OCI-LY1 (cell line): ENCODE measurements around the gene NRCAM.

ENCODE experiments used
- H2AFZ ChIP-seq: fragments of 200-600 bp; sonication (generic), shearing (Covaris generic); 2 replicates; pipeline ENCODE4 v1.6.0; 2014; ENCODE audit warnings: antibody characterized with exemption, mild to moderate bottlenecking, low read length
- H3F3A ChIP-seq: fragments of 200-600 bp; sonication (generic), shearing (Covaris generic); 2 replicates; pipeline ENCODE4 v1.6.0; 2014; ENCODE audit warnings: mild to moderate bottlenecking, antibody characterized with exemption, low read length, moderate library complexity; ENCODE audit not compliant: insufficient read depth
- H3K27ac ChIP-seq: fragments of 200-600 bp; sonication (generic); 2 replicates; pipeline ENCODE4 v1.5.1; 2014; ENCODE audit warnings: low read length, mixed run types, mild to moderate bottlenecking, low read depth; ENCODE audit not compliant: poor library complexity, severe bottlenecking
- H3K27me3 ChIP-seq: fragments of 200-600 bp; sonication (generic); 2 replicates; pipeline ENCODE4 v1.6.0; 2014; ENCODE audit warnings: antibody characterized with exemption, mild to moderate bottlenecking, low read length, moderate library complexity; ENCODE audit not compliant: insufficient read depth
- H3K36me3 ChIP-seq: fragments of 200-600 bp; sonication (generic); 2 replicates; pipeline ENCODE4 v1.6.1; 2014; ENCODE audit warnings: mild to moderate bottlenecking, antibody characterized with exemption, low read length, moderate library complexity, mixed read lengths; ENCODE audit not compliant: insufficient read depth
- H3K4me1 ChIP-seq: fragments of 200-600 bp; sonication (generic); 2 replicates; pipeline ENCODE4 v1.5.1; 2014; ENCODE audit warnings: mild to moderate bottlenecking, low read length, moderate library complexity; ENCODE audit not compliant: insufficient read depth, severe bottlenecking
- H3K4me2 ChIP-seq: fragments of 200-600 bp; sonication (generic), shearing (Covaris generic); 2 replicates; pipeline ENCODE4 v1.6.1; 2014; ENCODE audit warnings: low read length
- H3K4me3 ChIP-seq: fragments of 200-600 bp; sonication (generic); 2 replicates; pipeline ENCODE4 v1.5.1; 2014; ENCODE audit warnings: low read length, low read depth, mild to moderate bottlenecking, mixed read lengths; ENCODE audit not compliant: poor library complexity, severe bottlenecking
- H3K79me2 ChIP-seq: fragments of 200-600 bp; shearing (Covaris generic); 2 replicates; pipeline ENCODE4 v1.6.1; 2016; ENCODE audit warnings: mixed run types, low read length, mixed read lengths; ENCODE audit not compliant: insufficient read depth
- H3K9ac ChIP-seq: fragments of 200-600 bp; sonication (generic), shearing (Covaris generic); 2 replicates; pipeline ENCODE4 v1.6.1; 2014; ENCODE audit warnings: mild to moderate bottlenecking, low read length, mixed read lengths
- H3K9me2 ChIP-seq: fragments of 200-600 bp; sonication (generic), shearing (Covaris generic); 2 replicates; pipeline ENCODE4 v1.6.1; 2014; ENCODE audit warnings: low read depth, mild to moderate bottlenecking, low read length, mixed read lengths
- H3K9me3 ChIP-seq: fragments of 200-600 bp; shearing (Covaris generic); 2 replicates; pipeline ENCODE4 v1.6.1; 2014; ENCODE audit warnings: low read length, mixed read lengths
- H4K20me1 ChIP-seq: fragments of 200-600 bp; sonication (generic), shearing (Covaris generic); 2 replicates; pipeline ENCODE4 v1.6.0; 2016; ENCODE audit warnings: mild to moderate bottlenecking, low read length; ENCODE audit not compliant: insufficient read depth
- EZH2 ChIP-seq: fragments of 200-600 bp; sonication (generic), shearing (Covaris generic); IDR thresholded peaks from 2 replicates; pipeline ENCODE4 v1.8.0; 2017; ENCODE audit warnings: borderline replicate concordance, mixed run types, mild to moderate bottlenecking, antibody characterized with exemption, low read length, moderate library complexity, mixed read lengths
- TF ChIP-seq, protein P1 (sequence below): fragments of 200-600 bp; sonication (generic), shearing (Covaris generic); IDR thresholded peaks from 2 replicates; pipeline ENCODE4 v1.5.1; 2017; ENCODE audit warnings: mild to moderate bottlenecking, antibody characterized with exemption, low read length, moderate library complexity, mixed read lengths

The NRCAM gene

GRCh38 chr7:108248418-108248817, 207.8 kb downstream of the NRCAM start:
- H3K27ac ChIP-seq, result no peak overlapping the region
- TF ChIP-seq EZH2, result no peak
- TF ChIP-seq, protein P1, sequence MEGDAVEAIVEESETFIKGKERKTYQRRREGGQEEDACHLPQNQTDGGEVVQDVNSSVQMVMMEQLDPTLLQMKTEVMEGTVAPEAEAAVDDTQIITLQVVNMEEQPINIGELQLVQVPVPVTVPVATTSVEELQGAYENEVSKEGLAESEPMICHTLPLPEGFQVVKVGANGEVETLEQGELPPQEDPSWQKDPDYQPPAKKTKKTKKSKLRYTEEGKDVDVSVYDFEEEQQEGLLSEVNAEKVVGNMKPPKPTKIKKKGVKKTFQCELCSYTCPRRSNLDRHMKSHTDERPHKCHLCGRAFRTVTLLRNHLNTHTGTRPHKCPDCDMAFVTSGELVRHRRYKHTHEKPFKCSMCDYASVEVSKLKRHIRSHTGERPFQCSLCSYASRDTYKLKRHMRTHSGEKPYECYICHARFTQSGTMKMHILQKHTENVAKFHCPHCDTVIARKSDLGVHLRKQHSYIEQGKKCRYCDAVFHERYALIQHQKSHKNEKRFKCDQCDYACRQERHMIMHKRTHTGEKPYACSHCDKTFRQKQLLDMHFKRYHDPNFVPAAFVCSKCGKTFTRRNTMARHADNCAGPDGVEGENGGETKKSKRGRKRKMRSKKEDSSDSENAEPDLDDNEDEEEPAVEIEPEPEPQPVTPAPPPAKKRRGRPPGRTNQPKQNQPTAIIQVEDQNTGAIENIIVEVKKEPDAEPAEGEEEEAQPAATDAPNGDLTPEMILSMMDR, result no peak
- H3K4me3 ChIP-seq, result no peak overlapping the region
- no peaks in the 10 kb centered on the region for H3K27me3 ChIP-seq
- no peak overlapping the region for H3K4me2 ChIP-seq
- H3K9me3 ChIP-seq, result no peaks in the 10 kb centered on the region
- H4K20me1 ChIP-seq, result no peaks in the 10 kb centered on the region
- H3K9ac ChIP-seq, result no peak overlapping the region
- H3K4me1 ChIP-seq, result no peaks in the 10 kb centered on the region
- no peak overlapping the region for H2AFZ ChIP-seq
- no peaks in the 10 kb centered on the region for H3K9me2 ChIP-seq
- H3F3A ChIP-seq, result no peaks in the 10 kb centered on the region
- H3K79me2 ChIP-seq, result no peaks in the 10 kb centered on the region
- H3K36me3 ChIP-seq, result no peaks in the 10 kb centered on the region

- Histone ChIP-seq H2AFZ (no peak overlapping the region), H3K27me3 (no peaks in the 10 kb centered on the region), H3K27ac (no peak overlapping the region), H3K79me2 (no peaks in the 10 kb centered on the region), H3K9me2 (no peaks in the 10 kb centered on the region), H3K9ac (no peak overlapping the region), H3K4me3 (no peak overlapping the region), H3K9me3 (no peaks in the 10 kb centered on the region), H3F3A (no peaks in the 10 kb centered on the region), H3K4me2 (no peak overlapping the region), H3K4me1 (no peaks in the 10 kb centered on the region), H4K20me1 (no peaks in the 10 kb centered on the region), H3K36me3 (no peaks in the 10 kb centered on the region)
- TF ChIP-seq EZH2, result no peak
- TF ChIP-seq, protein P1, result no peak
Observed at GRCh38 chr7:108247614-108248013, 208.6 kb downstream of the NRCAM start.

DNA sequence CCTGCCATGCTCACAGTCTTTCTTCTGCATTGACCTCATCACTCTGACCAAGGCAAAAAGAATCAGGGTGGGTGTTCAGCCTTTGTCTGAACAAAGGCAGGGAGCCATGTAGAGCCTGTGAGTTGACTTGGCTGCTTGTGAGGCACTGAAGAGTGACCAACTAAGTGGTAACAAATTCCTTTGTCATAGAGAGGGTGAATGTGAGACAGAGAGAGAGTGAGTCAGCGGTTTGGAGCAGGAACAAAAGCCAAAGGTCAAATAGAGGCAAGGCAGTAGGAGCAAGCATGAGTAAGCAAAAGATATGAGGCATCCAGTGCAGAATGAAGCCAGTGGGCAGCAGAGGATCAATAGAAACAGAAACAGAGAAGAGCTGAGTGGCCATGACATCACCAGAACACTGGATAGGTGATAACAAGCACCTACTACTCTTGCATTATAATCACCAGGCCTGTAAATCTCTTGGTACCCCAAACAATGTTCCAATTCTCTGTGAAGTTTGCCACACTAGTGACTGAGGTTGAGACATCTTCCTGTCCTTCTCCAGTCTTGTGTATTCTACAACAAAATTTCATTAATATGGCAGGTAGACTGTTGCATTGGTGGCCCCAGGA, 209.9 kb downstream of the NRCAM start:
- Histone ChIP-seq H3K27me3 (no peaks in the 10 kb centered on the region), H3K4me2 (no peak overlapping the region), H2AFZ (no peak overlapping the region), H4K20me1 (no peaks in the 10 kb centered on the region), H3K4me1 (no peaks in the 10 kb centered on the region), H3K4me3 (no peak overlapping the region), H3K36me3 (no peaks in the 10 kb centered on the region), H3K9me3 (no peaks in the 10 kb centered on the region), H3F3A (no peaks in the 10 kb centered on the region), H3K9me2 (no peaks in the 10 kb centered on the region), H3K9ac (no peak overlapping the region), H3K27ac (no peak overlapping the region), H3K79me2 (no peaks in the 10 kb centered on the region)
- TF ChIP-seq, protein P1, result no peak
- TF ChIP-seq EZH2, result no peak
